Gastroesophageal sphincter (tissue), 4 donors: ENCODE measurements around the gene LIPN. TPM values are rescaled to one million over a fixed set of nuclear protein-coding genes. Genes with fewer than 3 reads are reported as not detected.

Source experiments
- ATAC-seq: fragments of 150-250 bp; one replicate; pipeline ENCODE4 v1.9.1; 2016; ENCODE audit warnings: mild to moderate bottlenecking, moderate library complexity
- H3K27ac ChIP-seq, 4 donors: fragments of 200-600 bp; sonication (generic) in 3 of 4; 1 replicate in 3 of 4; 2 replicates in 1 of 4; pipeline ENCODE4 v1.5.1; 2016 to 2019
- H3K27me3 ChIP-seq: fragments of 200-600 bp; sonication (generic); one replicate; pipeline ENCODE4 v1.5.1; 2019
- H3K36me3 ChIP-seq, 2 donors: fragments of 200-600 bp; sonication (generic); one replicate each; pipeline ENCODE4 v1.5.1; 2019; ENCODE audit warnings: control low read depth in 1 of 2
- H3K4me1 ChIP-seq, 3 donors: fragments of 200-600 bp; sonication (generic); 1 replicate in 2 of 3; 2 replicates in 1 of 3; pipeline ENCODE4 v1.5.1; 2016 to 2019; ENCODE audit warnings: control low read depth in 2 of 3
- H3K4me3 ChIP-seq, 2 donors: fragments of 200-600 bp; sonication (generic); one replicate each; pipeline ENCODE4 v1.5.1; 2019; ENCODE audit warnings: mild to moderate bottlenecking in 1 of 2, moderate library complexity in 1 of 2
- H3K9me3 ChIP-seq, 3 donors: fragments of 200-600 bp; sonication (generic); one replicate each; pipeline ENCODE4 v1.5.1; 2017 to 2019; ENCODE audit warnings: control low read depth in 2 of 3
- CTCF ChIP-seq, 4 experiments: fragments of 200-600 bp in 2 of 4; fragments of 450-650 bp in 2 of 4; sonication (generic) in 1 of 4; IDR thresholded peaks; one replicate each; pipeline ENCODE4 v1.5.1; 2017 to 2019; ENCODE audit warnings: antibody characterized with exemption in 4 of 4, mild to moderate bottlenecking in 2 of 4, moderate library complexity in 2 of 4
- EP300 ChIP-seq: sonication (generic); formaldehyde crosslinking; IDR thresholded peaks from one replicate; pipeline ENCODE4 v1.6.1; 2017; ENCODE audit warnings: antibody characterized with exemption, mild to moderate bottlenecking
- POLR2A ChIP-seq, 2 donors: fragments of 450-650 bp; IDR thresholded peaks; one replicate each; pipeline ENCODE4 v1.6.1; 2017; ENCODE audit warnings: antibody characterized with exemption in 2 of 2, mild to moderate bottlenecking in 2 of 2, moderate library complexity in 1 of 2
- POLR2AphosphoS5 ChIP-seq: sonication (generic); formaldehyde crosslinking; IDR thresholded peaks from one replicate; pipeline ENCODE4 v1.6.1; 2017; ENCODE audit warnings: antibody characterized with exemption
- WGBS, 2 donors: methylation state at CpG; one replicate each; pipeline ENCODE4 v1.1.5; 2018; ENCODE audit warnings: low coverage in 1 of 2; 5-methylcytosine and 5-hydroxymethylcytosine counted together
- total RNA-seq, 4 donors: library from RNA; depleted of rRNA; stranded (reverse); fragments of >200 nt; gene quantifications; one replicate each; pipeline ENCODE4 v1.1.0, GENCODE V29; 2016

Gene LIPN
- total RNA-seq, 4 donors from 2014 or later = 0.94 TPM; not detected in 3

DNA sequence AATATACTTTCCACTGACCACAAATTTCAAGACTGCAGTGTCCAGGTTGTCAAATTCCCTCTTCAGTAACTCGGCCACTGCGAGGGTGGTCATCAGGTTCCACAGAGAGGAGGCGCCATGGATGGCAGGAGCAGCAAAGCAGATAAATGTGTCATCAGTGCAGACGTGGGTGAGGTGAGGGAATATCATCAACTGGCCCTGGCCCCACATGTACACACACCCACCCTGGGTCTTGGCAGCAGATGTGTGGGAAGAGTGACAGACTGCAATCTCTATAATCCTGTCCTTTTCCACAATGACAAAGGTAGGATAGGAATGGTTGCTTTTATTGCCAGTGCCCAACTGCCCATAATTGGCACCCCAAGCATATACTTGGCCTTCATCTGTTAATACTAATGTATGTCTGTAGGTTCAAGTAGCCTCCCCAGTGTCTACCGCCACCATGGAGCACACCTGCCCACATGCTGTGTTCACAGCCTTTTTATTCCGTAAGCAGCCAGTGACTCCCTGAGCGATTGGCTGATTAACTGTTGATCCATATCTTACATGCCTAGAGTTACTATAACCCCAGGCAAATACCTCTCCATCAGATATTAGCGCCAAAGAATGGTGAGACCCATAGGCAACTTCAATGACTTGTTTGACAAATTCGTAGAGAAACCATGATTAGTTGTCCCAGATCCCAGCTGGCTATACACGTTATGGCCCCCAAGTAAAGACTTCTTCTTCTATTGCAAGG lies 26.4 kb downstream of the LIPN start:
- H3K27ac ChIP-seq = no peak overlapping the region
- no peaks in the 10 kb centered on the region for H3K36me3 ChIP-seq
- 83 to 90% methylated on average over 10 of the region's 10 CpGs for WGBS, 2 donors
- H3K4me3 ChIP-seq = no peak overlapping the region
- no peaks in the 10 kb centered on the region for H3K9me3 ChIP-seq
- H3K27me3 ChIP-seq = peaks cover 6% of the 10 kb centered on the region
- no peaks in the 10 kb centered on the region for H3K4me1 ChIP-seq
- TF ChIP-seq POLR2A (IDR thresholded peaks at IDR 0.05) (no peak), POLR2AphosphoS5 (no peak), CTCF (IDR thresholded peaks at IDR 0.05) (no peak), EP300 (no peak)
- ATAC-seq = no peak

GRCh38 chr10:88787463-88787862 lies 27.6 kb downstream of the LIPN start:
- 69% methylated on average over 2 to 5 of the region's 5 CpGs for WGBS, 2 donors
- Histone ChIP-seq H3K4me1 (no peaks in the 10 kb centered on the region), H3K27ac (no peak overlapping the region), H3K36me3 (no peaks in the 10 kb centered on the region), H3K9me3 (no peaks in the 10 kb centered on the region), H3K27me3 (peaks cover 6% of the 10 kb centered on the region), H3K4me3 (no peak overlapping the region)
- ATAC-seq = no peak
- TF ChIP-seq POLR2AphosphoS5 (no peak), POLR2A (IDR thresholded peaks at IDR 0.05) (no peak), EP300 (no peak), CTCF (IDR thresholded peaks at IDR 0.05) (no peak)

DNA sequence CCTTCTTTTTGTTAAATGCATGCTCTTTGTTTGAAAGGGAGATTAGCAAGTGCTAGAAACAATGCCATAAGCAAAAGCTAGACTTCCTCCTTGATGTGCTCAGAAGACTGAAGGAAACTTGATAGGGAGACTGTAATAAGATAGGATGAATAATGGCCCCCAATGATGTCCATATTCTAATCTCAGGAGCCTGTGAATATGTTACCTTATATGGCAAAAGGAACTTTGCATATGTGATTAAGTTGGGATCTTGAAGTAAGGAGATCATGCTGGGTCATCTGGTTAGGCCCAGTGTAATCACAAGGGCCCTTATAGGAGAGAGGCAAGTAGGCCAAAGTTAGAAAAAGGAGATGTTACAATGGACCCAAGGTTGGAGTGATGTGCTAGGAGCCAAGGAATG lies 29.1 kb downstream of the LIPN start:
- H3K9me3 ChIP-seq = no peaks in the 10 kb centered on the region
- ATAC-seq = no peak
- peaks cover 6% of the 10 kb centered on the region for H3K27me3 ChIP-seq
- H3K36me3 ChIP-seq = no peaks in the 10 kb centered on the region
- no peak for TF ChIP-seq POLR2A (IDR thresholded peaks at IDR 0.05)
- H3K4me1 ChIP-seq = no peaks in the 10 kb centered on the region
- H3K27ac ChIP-seq = no peak overlapping the region
- H3K4me3 ChIP-seq = no peak overlapping the region

DNA sequence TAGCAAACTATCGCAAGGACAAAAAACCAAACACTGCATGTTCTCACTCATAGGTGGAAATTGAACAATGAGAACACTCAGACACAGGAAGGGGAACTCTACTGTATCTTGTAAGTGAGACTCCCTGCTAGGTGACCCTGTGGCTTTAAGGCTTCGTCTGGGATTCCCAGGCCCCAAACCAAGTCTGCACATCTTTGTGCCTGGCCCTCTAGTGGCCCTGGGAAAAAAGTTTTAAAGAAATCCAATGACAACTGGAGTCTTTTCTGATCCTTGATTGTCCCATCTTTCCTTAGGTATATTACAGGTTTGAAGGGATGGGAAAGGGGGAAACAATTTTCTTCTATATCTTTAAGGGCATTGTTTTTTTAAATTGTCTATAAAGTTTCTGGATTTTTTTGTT lies 32.1 kb downstream of the LIPN start:
- TF ChIP-seq POLR2AphosphoS5 = no peak
- no peak for TF ChIP-seq EP300
- no peak for TF ChIP-seq POLR2A (IDR thresholded peaks at IDR 0.05)
- TF ChIP-seq CTCF (IDR thresholded peaks at IDR 0.05) = no peak
- Histone ChIP-seq H3K36me3 (no peaks in the 10 kb centered on the region), H3K4me3 (no peak overlapping the region), H3K27ac (no peak overlapping the region), H3K4me1 (no peaks in the 10 kb centered on the region), H3K27me3 (no peaks in the 10 kb centered on the region), H3K9me3 (no peaks in the 10 kb centered on the region)
- 56 to 57% methylated on average over 2 of the region's 2 CpGs for WGBS, 2 donors
- ATAC-seq = no peak

DNA sequence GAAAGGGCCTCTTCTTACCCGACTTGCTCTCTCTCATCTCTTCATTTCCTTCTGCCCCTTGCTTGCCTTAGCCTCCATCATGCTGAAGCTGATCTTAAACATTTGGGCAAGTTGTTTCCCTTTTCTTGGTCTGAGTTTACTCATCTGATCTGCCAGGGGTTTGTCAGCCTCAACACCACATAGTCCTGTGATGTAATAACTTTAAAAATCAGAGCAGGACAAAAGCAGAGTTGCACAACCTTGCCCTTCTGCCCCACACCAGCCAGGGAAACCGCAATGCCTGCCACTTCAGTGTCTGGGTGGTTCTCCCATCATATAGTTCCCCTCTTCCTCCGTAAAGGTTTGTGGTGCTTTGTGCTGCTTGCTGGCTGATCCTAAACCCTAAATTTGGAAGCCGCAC lies 32.8 kb downstream of the LIPN start:
- peak; percentile 53 for ATAC-seq

More for the DNA sequence above, 32.8 kb downstream of the LIPN start:
- H3K36me3 ChIP-seq = no peaks in the 10 kb centered on the region
- H3K27me3 ChIP-seq = no peaks in the 10 kb centered on the region
- 69 to 79% methylated on average over 2 to 3 of the region's 4 CpGs for WGBS, 2 donors
- H3K4me3 ChIP-seq = no peak overlapping the region
- no peak for TF ChIP-seq EP300
- no peak for TF ChIP-seq CTCF (IDR thresholded peaks at IDR 0.05)
- TF ChIP-seq POLR2AphosphoS5 = no peak
- no peak for TF ChIP-seq POLR2A (IDR thresholded peaks at IDR 0.05)
- no peaks in the 10 kb centered on the region for H3K4me1 ChIP-seq
- H3K27ac ChIP-seq = no peak overlapping the region
- H3K9me3 ChIP-seq = no peaks in the 10 kb centered on the region
